Hippocampal formation (tissue), 2 donors: ENCODE measurements around the gene MRGPRG.
"Not testable (repeated sequence)": the region's sequence is repeated elsewhere in the genome, so short reads cannot be mapped to it uniquely, and the experiment has no call there.

ENCODE experiments used
- DNase-seq, 2 donors: peaks; one replicate each; lab custom pipeline; 2025; lab: John Stamatoyannopoulos, UW

The MRGPRG gene

GRCh38 chr11:3176487-3176886 lies 42.1 kb downstream of the MRGPRG start:
- DNase-seq, result no peak

- DNase-seq, result no peak
Measured at GRCh38 chr11:3175194-3175593, 43.4 kb downstream of the MRGPRG start.

DNA sequence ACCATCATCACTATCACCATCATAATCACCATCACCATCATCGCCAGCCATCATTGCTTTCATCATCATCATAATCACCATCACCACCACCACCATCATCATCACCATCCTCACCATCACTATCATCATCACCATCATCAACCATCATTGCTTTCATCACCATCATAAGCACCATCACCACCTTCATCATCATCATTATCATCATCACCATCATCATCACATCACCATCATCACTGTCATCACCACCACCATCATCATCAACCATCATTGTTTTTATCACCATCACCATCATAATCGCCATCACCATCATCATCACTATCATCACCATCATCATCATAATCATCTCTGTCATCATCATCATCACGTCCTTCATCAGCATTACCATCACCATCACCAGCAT lies 44.2 kb downstream of the MRGPRG start:
- no peak for DNase-seq

DNA sequence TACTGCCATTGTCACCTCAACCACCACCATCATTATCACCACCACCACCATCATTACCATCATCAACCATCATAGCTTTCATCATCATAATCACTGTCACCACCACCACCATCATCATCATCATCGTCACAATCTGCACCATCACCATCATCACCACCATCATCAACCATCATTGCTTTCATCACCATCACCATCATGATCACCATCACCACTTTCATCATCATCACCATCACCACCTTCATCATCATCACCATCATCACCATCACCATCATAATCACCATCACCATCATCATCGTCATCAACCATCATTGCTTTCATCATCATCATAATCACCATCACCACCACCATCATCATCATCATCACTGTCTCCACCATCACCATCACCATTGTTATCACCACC lies 44.8 kb downstream of the MRGPRG start:
- DNase-seq, result no peak

DNA sequence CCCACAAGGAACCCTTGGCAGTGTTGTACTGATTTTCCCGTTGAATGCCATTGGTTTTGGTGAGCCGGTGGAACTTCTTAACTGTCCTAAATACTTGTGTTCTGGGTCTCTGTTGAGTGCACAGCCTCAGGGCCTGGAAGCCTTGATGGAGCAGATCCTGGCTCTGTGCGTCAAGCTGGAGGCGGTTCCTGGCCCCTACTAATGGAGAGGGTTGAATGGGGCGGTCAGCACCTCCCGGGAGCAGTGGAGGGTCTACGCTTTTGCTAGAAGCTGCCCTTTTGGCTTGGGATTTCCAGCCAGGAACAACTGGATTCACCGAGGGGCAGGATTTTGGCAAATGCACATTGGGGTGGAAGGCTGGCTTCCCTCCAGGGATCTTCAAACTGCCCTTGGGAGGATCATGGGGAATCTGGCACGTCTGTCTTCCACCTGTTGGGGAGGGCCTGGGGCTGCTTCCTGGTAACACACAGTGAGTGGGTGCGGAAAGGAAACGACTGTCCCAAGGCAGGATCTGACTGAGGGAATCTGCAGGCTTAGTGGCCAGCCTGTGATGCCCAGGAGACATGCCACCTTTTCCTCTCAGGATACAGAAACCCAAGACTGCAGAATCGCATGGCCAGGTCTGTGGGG lies 46.6 kb downstream of the MRGPRG start:
- DNase-seq, result no peak

DNA sequence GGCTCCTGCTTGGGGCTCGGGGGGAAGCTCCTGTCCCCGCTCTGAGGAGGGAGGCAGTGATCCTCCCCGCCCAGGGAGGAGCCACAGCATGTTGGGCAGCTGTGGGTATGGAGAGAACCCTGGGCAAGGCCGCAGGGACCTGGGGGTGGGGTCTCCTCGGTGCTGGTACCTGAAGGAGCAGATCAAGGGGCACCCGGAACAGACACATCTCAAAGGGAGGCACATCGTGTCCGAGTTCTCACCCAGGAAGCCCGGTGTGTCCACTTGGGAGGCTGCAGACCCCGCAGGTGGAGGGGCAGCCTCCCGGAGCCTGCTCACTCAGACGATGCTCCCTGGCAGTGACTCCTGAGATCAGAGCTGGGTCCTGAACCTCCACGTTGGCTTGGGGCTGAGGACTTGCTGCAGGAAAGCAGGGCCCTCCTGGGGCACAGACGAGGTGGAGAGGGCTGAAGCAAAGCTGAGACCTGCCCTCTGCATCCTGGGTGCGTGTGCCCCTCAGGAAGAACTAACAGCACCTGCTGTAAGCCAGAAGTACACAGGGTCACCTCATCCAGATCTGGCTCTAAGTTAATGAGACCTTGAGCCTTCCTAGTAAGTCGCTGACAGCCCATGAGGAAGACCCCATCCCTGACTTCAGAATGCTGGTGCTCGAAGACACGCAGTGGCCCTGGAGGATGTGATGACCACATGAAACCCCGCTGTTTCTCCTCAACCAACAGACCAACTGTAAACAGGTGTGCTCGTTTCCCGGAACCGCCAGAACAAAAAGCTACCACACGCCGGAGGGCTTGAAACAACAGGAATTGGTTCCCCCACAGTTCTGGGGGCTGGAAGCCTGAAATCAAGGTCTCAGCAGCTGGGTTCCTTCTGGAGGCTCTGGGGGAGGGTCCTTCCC lies 47.6 kb downstream of the MRGPRG start:
- DNase-seq, result no peak

GRCh38 chr11:3170044-3170755 lies 48.4 kb downstream of the MRGPRG start:
- no peak for DNase-seq

- DNase-seq, result no peak
Measured at GRCh38 chr11:3169255-3170043, 49.2 kb downstream of the MRGPRG start.

DNA sequence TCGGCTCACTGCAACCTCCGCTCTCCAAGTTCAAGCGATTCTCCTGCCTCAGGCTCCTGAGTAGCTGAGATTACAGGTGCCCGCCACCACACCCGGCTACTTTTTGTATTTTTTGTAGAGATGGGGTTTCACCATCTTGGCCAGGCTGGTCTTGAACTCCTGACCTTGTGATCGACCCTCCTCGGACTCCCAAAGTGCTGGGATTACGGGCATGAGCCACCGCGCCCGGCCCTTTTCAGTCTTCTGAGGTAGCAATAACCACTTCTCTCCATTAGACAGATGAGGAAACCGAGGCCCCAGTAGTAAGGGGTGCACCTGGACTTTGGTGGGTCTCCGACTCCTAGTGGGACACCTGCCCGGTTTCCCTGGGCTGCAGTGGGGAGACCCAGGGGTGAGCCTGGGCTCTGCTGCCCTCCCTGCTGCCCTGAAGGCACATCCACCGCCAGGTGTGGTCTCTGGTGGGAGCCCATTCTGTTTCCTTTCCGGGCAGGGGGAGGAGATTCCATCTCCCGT lies 49.8 kb downstream of the MRGPRG start:
- not testable (repeated sequence) for DNase-seq
